Midbrain (tissue), 1 donor: Measurements from ENCODE around the gene NEURL4.
"Not testable (repeated sequence)": the region's sequence is repeated elsewhere in the genome, so short reads cannot be mapped to it uniquely, and the experiment has no call there.

ENCODE experiments used
- DNase-seq: peaks from one replicate; lab custom pipeline; 2025; lab: John Stamatoyannopoulos, UW

Gene NEURL4

GRCh38 chr17:7347630-7348477 is 18.7 kb upstream of the NEURL4 start:
- no peak for DNase-seq

GRCh38 chr17:7346761-7347614 is 17.9 kb upstream of the NEURL4 start:
- DNase-seq, result no peak

GRCh38 chr17:7343250-7343649 is 14.1 kb upstream of the NEURL4 start:
- DNase-seq, result no peak

DNA sequence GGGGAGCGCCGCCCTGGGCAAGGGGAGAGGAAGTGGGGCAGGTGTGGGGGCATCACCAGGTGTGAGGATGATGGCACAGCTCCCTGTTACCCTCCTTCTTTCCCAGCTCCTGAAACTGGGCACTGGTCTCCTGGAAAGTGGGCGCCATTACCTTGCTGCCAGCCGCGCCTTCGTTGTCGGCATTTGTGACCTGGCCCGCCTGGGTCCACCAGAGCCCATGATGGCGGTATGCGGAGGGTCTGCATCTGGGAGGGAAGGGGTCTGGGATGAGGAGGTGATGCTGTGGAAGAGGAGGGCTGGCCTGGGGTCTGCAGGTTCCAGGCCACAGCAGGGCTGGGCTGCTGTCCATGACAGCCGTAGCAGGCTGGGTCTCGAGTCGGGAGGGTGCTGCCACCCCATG is 12.7 kb upstream of the NEURL4 start:
- no peak for DNase-seq

DNA sequence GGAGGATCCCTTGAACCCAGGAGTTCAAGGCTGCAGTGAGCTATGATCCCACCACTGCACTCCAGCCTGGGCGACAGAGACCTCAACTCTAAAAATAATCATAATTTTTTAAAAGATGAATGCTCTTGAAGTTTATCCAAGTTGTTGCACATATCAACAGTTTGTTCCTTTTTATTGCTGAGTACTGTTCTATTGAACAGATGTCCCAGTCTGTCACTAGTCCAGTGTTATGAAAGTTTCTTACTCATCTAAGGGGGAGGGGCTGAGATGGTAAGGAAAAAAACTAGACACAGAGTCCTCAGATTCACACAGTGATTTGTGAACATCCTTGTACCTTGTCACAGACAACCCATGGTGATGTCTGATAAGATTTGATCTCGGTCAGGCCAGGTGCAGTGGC is 11.0 kb upstream of the NEURL4 start:
- no peak for DNase-seq

GRCh38 chr17:7337600-7337999 is 8.5 kb upstream of the NEURL4 start:
- not testable (repeated sequence) for DNase-seq

DNA sequence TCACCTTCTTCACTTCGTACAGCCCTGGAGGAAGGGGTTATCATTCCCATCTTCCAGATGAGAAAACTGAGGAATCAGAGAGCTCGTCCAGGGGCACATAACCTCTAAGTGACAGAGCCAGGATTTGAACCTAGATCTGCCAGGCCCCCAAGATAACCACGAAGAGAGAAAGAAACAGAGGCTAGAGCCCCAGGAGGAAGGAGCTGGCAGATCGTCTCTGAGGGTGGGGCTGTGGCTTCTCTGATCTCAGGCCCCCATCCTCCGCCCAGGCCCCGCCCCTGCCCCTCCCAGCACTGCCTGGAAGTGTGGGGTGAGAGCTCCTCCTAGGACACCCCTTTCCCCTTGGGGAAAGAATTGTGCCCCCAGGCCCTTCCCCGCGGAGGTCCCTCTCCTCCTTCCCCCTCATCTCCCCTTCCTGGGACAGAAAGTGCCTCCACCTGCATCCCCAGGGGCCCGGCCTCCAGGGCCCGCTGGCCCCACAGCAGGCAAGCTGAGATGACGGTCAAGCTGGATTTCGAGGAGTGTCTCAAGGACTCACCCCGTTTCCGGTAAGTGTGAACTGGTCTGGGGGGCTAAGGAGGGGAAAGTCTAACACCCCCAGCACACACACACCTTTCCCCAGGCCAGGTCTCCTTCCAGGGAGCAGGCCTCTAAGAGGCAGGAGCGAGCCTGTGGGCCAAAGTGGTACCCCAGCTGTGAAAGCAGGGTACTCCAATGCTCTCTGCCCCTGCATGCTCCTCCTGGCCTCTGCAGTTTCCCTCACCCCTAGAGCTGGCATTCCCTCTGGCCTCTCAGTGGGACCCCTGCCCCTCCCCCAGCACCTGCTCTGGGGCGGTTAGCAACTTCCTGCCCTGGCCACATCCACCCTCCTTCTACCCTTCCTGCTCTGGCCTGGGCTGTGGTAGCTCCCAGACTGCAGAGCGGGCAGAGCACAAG is 7.4 kb upstream of the NEURL4 start, which contains the start of gene ACAP1:
TSS of gene ACAP1 (plus strand) at position 290 of the 936 bp plus-strand sequence. CDS start at position 496, 206 bp downstream.
- no peak for DNase-seq

- not testable (repeated sequence) for DNase-seq
These were observed 6.6 kb upstream of the NEURL4 start for GRCh38 chr17:7335765-7336164.

GRCh38 chr17:7334938-7335538 is 5.9 kb upstream of the NEURL4 start:
- DNase-seq, result no peak

- not testable (repeated sequence) for DNase-seq
These were observed 3.5 kb upstream of the NEURL4 start for GRCh38 chr17:7332600-7333069.

- DNase-seq, result no peak
These were observed 3.0 kb upstream of the NEURL4 start for GRCh38 chr17:7332111-7332510.

GRCh38 chr17:7330638-7331015 is 1.5 kb upstream of the NEURL4 start:
- no peak for DNase-seq

DNA sequence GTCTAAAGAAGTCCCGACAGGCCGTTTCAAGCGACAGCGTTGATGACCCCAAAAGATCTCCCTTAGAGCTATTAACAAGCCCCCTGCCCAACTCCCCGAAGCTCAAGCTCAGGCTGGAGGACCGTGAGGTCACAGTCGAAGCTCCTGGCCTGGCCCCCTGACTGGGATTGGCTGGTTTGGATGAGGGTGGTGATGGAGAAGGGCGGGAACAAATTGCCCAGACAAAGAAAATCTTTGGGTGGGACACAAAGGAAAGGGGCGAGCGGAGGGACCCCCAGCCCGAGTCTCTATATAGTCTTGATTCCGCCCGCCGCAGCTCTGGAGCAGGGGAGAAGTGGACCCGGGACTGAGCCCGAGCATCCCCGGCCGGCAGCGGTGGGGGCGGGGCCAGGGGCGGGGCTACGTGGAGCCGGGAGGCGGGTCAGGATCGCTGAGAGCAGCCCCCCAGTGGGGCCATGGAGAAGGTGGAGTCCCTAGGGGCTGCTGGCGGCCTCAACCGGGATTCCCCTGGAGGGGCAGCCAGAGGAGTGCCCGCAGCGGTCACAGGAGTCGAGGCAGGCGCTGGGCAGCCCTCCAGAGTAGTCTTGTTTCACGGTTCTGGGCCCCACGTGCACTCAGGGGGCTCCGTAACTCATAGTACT is 982 bp upstream of the NEURL4 start:
- DNase-seq, result peak; percentile 73

DNA sequence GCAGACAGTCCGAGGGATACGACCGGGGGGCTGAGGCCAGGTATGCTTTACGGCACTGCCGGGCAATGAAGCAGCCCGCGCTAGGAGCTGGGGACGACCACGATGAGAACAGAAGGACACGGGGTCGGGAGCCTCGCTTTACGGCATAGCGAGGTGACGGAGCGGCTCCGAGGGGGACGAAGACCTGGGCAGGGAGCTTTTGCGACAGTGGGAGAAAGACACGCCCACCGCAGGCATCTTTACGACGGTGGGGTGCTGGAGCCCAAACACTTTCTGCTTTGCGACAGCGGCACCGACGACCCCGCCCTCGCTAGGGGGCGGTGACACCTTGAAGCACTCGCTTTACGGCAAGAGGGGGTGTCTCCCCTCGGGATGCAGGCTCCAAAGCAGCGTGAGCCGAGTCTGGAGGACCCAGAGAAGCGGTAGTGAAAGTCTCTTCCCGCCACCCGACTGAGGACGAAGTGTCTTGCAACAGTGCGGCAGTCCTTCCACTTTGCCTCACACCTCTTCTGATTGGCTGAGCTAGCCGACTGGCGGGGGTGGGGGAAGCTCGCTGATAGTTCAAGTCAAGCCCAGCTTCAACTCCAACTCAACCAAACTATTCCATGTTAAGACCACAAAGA is 350 bp upstream of the NEURL4 start:
- peak; percentile 98 for DNase-seq

- DNase-seq, result no peak
These were observed 1.1 kb downstream of the NEURL4 start for GRCh38 chr17:7328009-7328408.

DNA sequence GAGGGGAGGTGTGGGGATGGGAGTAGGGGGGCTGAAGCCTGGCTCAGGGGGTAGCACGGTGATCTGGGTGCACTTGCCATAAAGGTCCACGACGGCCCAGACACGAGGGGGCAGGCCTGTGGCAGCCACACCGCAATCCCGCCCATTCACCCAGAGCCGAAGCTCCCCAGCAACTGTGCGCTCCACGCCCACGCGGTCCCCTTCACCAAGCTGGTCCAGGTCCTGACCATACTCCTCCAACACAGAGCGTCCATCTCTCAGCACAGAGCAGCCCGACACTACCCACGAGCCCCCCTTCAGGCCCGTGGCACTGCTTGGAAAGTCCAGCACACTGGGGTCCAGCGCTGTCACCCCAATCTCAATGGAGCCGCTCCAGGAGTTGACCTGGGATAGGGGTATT is 1.6 kb downstream of the NEURL4 start:
- DNase-seq, result no peak

DNA sequence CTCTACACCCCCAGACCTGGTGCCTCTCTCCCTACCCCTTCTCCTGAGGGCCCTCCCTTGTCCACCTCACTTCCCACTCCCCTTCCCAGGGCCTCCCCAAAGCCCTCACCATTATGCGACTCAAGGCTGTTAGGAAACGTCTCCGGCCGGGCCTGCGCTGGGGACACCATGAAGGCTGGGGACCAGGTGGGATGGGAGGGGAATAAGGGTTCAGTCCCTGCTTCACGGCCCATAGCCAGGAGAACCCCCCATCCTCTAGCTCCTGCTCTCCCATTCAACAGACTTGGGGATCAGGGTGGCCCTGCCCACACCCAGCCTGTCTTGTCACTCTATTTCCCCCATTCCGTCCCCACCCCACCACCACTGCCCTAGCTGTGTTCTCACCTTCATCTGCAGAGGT is 2.1 kb downstream of the NEURL4 start:
- DNase-seq, result no peak

- no peak for DNase-seq
These were observed 2.9 kb downstream of the NEURL4 start for GRCh38 chr17:7326186-7326585.

DNA sequence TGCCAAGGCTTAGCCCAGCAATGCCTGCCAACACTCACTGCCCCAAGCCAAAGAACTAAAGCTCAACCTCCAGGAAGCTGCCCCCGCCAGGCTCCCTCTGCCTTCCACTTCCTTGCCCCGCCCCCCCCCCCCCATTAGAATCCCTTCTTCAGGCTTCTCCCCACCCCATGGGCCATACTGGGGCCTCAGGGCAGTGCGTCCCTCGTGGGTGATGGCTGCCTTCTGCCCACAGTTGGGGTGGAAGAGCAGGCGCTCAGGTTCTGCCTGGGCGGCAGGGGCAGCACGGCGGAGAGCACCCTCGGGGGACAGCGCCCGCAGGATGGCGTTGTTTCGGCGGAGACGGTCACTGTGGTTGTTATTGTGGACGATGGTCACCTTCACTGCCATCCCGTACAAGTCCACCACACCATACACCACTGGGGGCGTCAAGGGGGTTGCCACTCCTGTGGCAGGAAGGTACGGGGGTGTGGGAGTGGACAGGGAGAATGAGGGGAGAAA is 4.1 kb downstream of the NEURL4 start:
- DNase-seq, result no peak

DNA sequence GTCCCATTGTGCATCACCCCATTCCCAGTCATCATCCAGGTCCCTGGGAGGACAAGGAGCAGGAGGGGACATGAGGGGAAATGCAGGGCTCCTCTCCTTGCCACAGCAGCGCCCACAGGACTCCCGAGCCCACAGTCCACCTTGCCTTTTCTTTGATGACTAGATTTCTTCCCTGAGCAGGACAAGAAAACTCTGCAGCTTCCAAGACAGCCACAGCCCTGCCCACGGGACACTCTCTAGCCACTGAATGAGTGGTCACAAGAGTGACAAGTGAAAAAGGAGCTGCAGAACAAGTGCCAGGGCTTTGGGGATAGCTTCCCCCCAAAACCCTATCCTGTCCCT is 4.7 kb downstream of the NEURL4 start:
- no peak for DNase-seq
